GM18520 (cell line): ENCODE results near the gene AKNA.

Experiments used
- ATAC-seq: cut with Tn5 transposase; IDR thresholded peaks from one replicate; pipeline ENCODE4 v1.9.1; 2021; ENCODE audit not compliant: unreplicated experiment

Gene AKNA, protein sequence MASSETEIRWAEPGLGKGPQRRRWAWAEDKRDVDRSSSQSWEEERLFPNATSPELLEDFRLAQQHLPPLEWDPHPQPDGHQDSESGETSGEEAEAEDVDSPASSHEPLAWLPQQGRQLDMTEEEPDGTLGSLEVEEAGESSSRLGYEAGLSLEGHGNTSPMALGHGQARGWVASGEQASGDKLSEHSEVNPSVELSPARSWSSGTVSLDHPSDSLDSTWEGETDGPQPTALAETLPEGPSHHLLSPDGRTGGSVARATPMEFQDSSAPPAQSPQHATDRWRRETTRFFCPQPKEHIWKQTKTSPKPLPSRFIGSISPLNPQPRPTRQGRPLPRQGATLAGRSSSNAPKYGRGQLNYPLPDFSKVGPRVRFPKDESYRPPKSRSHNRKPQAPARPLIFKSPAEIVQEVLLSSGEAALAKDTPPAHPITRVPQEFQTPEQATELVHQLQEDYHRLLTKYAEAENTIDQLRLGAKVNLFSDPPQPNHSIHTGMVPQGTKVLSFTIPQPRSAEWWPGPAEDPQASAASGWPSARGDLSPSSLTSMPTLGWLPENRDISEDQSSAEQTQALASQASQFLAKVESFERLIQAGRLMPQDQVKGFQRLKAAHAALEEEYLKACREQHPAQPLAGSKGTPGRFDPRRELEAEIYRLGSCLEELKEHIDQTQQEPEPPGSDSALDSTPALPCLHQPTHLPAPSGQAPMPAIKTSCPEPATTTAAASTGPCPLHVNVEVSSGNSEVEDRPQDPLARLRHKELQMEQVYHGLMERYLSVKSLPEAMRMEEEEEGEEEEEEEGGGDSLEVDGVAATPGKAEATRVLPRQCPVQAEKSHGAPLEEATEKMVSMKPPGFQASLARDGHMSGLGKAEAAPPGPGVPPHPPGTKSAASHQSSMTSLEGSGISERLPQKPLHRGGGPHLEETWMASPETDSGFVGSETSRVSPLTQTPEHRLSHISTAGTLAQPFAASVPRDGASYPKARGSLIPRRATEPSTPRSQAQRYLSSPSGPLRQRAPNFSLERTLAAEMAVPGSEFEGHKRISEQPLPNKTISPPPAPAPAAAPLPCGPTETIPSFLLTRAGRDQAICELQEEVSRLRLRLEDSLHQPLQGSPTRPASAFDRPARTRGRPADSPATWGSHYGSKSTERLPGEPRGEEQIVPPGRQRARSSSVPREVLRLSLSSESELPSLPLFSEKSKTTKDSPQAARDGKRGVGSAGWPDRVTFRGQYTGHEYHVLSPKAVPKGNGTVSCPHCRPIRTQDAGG (N-terminal part only)

DNA sequence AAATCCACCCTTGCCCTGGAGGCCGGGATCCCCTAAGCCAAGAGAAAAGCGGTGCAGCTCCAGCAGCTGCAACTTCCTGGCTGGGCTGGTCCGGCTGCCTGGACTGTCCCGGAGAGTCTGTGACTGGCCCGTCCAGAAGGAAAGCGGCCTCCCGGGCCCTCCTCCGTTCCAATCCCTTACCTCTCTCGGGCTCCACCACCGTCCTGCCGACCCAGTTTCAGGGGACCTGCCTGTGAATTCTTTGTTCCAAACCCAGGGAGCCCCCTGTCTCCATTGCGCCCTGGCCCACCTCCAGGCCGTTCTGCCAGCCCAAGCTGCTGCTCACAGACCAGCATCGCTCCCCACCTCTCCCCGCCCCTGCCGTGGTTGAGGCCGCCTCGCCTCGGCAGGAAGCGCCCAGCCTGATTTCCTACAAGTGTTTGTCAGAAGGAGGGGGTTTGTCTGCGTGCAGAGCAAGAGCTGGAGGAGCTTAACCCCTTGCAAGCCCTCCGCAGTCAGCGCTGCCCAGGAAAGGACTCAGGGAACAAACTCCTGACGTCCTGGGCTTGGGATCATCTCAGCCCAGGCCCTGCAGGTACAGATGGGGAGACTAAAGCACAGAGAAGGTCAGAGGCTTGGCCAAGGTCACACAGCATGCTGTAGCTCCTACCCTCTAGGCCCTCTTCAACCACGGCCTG, at the start of gene AKNA:
Gene AKNA (minus strand): TSS at position 303 of the 677 bp plus-strand sequence. CDS start 6,649 bp downstream, outside the sequence.
- ATAC-seq = no peak

DNA sequence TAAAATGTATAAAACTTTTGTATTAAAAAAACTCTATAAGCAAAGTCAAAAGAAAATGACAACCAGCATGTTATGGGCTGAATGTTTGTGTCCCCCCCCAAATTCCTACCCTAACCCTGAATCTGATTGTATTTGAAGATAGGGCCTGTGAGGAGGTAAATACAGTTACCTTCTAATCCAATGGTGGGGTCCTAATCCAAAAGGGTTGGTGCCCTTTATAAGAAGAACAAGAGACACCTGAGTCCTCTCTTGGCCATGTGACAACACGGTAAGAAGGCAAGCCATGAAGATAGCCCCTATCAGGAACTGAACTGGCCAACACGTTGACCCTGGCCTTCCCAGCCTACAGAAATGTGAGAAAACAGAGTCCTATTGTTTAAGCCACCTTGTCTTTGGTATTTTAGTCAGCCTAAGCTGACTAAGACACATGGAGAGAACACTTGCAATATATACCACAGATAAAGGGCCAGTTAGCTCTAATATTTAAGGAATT, 49.7 kb upstream of the AKNA start:
- no peak for ATAC-seq

DNA sequence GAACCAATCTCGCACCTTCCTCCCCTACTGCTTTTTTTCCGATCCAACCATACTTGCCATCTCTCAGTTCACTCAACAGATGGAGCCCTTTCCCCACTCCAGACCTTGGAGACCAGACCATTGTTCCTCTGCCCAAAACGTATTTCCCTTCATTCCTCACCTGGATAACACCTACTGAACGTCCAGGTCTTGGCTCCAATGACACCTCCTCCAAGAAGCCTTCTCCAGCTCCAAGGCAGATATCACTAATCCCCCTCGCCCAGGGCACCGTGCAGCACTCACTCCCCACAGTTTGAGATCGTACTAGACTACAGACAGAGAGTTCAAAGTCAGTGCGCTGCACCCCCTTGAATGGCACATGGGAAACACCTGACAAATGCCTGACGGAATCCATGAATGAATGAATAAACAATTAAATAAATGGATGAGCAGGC, 47.1 kb upstream of the AKNA start:
- no peak for ATAC-seq

DNA sequence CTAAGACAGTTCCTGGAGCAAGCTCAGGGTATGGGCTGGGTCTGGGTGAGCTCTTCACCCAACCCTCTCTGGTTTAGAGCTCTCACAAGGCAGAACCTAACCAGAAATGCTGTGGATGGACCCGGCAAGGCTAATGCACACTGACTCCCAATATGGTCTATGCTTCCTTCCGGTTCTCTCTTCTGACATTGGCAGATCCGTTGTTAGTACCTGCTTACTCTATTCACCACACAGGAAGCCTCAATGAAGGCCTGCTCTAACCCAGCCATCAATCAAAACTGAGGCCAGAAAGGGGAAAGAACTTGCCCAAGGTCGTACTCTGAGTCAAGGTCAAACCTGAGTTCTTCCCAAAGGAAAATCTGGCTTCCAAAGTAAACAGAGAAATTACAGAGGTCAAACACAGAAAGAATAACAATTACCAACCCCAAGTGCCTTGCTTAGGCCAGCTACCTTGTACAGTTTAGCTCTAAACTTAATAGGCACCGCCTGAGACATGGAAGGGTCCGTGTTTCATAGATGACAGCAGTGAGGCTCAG, 46.0 kb upstream of the AKNA start:
- no peak for ATAC-seq

DNA sequence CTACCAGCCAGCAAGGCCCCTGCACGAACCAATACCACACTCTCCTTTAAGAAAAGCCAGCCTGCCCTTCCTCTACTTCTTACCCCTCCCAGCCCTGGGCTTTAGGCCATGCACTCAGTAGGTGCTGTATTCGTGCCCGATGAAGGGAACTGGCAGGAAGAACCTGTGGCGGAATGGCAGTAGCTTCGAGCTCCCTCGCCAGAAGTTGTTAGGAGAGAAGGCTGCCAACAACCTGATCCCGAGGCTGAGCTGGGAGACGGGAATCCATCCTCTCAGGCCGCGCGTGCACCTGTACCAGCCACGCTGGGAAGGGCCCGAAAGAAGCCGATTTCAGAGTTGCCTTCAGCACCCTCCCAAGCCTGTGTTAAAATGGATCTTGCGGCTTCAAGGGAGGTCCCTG, 45.3 kb upstream of the AKNA start:
- no peak for ATAC-seq

DNA sequence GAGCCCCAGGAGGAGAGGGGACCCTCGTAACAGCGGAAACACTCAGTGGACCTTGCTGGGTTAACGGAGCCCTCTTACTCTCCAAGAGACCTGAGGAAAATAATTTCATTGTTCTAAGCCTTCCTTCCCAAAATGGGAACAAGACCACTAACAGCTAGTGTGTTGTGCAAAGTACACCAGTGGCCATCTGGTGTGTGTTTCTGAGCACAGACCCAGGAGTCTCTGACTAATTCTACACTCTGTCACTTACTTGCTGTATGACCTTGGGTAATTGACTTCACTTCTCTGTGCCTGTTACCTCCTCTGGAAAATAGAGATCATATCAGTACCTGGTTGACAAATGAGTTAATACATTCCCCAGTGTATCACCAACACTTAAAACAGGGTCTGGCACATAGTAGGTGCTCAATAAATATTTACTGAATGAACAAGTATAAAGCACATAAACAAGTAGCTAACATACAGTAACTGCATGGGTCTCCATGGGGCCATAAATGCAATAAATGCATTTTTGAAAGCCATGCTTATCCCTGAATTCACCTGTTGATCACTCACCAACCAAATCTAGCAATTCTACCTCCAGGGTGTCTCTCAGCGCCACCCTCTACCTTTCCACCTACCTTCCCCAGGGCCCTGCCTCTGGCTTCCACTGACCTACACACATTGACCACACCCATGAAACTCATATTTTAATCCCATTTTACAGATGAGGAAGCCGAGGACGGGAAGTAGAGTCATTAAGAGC, 44.7 kb upstream of the AKNA start:
- no peak for ATAC-seq

DNA sequence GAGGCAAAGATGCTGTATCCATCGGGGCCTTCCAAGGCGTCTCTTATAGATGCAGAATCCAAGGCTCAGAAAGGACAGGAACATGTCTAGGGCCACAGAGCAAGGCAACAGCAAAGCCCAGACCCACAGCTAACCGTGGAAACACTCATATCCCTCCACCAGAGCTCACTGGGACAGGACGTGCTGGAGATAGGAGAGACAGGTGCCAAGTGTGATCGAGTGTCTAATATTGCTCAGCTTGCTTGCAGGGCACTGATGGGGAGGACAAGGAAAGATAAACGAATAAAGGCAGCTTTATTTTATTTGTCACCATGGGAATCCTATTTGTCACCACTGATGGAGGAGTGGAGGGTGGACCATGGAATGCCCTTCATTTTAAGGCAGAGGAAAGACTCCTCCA, 44.0 kb upstream of the AKNA start:
- no peak for ATAC-seq

DNA sequence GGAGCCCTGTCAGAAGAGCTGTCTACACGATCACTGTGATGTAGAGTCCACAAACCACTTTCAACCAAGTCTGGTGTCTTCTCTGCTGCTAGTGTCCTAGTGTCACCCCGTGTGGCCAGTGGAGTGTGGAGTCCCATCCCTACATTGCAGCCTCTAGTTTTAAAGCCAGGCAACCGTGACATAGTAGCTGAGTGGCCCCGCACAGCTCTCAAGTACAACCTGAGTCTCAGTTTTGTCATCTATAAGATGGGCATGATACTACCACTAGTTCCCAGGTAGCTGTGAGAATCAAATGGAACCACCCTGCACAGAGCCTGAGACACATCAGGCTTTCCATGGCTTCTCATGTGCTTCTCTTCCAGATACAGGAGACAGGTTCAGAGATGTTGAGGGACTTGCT, 43.2 kb upstream of the AKNA start:
- ATAC-seq = no peak

DNA sequence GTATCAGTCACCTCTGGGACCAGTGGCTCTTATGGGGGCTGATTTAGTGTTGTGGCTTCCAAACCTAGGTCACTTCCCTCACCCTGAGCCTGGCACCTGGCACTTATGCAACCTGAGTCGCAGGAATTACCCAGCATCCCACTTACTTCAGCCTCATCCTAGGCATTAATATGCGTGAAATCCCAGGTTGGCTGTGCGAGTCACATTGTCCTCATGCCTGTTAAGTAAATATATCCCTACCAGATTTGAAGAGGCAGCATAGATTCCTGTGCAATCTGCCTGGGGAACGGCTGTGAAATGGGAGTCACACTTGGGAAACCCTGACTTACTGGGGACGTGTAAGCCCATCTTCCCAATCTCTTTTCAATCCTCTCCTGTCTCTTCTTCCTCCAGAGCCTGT, 42.7 kb upstream of the AKNA start:
- ATAC-seq = no peak

DNA sequence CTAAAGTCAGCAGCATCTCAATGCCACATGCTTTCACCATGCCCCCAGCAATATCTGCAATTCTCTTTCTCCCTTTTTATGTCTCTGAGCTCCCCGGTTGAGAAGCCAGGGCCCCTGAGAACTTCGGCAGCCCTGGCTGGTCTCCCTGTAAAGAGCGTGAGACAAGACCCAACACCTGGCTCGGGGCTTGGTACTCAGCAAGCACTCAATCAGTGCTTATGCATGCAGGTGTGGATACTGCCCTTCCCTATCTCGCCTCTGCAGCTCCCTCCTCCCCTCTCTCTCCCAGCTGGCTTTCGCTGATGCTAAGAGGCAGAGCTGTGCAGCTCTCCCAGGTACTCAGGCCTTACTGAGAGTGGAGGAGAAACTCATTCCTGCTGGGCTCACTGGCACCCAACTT, 41.7 kb upstream of the AKNA start:
- no peak for ATAC-seq

DNA sequence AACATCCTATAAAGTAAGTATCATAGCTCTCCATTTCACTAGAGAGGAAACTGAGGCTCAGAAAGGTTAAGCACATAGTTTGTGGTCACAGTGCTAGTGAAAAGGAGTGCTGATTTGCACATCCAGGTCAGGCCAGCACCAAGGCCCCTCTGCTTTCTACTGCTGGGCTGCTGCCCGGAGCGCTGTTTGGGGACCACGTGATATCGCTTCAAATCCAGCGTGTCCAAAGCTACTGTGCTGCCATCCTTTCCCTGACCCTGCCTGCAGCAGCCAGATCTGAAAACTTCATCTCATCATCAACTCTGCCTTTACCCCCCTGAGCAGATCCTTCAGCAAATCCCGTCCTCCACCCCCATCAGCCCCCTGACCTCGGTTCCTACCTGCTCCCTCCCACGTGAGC, 40.7 kb upstream of the AKNA start:
- ATAC-seq = no peak

DNA sequence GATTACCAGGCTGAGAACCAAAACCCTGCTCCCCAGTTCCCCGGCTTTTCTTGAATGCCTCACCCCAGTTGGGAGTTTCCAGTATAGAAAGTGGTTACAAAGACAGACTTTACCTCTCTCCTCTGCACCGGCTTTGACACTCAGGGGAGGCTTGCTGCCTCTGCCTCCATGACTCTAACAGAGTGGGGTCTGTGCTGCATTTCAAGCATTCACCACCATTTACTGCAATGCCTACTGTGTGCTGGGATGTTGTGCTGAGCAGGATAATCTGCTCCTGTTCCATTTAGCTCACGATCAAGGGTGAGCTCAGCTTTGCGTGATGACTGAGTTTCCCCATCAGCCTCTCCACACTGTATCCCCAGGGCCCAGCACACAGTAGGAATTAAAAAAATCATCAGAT, 39.9 kb upstream of the AKNA start:
- no peak for ATAC-seq

DNA sequence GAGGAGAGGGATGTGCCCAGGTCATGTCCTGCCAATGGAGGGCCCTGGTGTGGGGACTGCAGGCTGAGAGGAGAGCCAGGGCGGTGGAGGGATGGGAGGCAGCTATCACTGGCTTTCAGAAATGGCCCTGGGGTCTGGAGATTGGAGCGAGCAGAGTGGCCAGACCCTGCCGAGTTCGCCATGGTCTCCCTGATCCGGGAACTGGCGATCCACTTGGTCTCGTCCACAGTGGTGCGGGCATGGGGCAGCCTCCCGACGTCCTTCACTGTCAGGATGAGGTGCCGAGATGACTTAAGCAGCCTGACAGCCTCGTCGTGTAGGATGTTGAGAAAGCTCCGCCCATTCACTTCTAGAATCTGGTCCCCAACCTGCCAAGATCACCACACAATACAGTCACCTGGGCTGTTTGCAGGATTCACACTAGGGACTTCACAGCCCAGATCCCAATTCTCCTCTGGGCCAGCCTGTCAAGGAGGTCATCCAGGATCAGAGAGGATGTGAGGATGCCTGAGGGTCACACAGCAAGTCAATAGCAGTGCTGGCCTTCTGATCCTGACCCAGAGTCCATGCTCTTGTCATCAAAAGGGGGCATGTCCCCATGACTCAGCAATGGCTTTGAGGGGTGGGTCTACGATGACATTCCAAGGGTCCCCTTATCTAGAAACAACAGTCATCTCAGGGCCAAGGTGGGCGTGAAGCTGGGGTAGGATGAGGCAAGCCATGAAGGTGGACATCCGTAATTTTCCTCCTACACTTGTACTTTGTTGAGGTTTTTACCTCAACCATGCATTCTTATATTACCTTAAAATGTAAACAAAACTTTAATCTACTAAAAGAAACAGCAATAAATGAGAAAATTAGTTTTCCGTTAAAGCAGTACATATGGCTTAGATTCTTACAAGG, 38.5 kb upstream of the AKNA start:
- ATAC-seq = no peak

DNA sequence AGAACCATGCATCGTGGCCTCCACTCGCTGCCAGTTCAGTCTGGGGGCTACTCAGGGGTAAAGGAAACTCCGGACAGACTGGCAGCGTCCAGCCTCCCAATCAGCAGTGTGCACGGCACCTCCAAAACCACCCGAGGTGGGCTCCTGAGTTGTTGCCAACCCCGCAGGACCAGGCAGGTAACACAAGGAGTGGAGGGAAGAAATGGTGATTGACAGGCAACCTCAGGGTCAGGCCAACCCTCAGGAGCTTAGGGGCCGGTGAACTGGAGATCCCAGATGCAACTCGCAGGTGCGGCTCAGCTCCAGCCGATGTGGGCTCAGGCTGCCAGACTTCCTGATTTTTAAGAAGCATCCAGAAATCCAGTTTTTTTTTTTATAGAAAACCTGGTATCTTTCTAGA, 37.3 kb upstream of the AKNA start:
- ATAC-seq = no peak

DNA sequence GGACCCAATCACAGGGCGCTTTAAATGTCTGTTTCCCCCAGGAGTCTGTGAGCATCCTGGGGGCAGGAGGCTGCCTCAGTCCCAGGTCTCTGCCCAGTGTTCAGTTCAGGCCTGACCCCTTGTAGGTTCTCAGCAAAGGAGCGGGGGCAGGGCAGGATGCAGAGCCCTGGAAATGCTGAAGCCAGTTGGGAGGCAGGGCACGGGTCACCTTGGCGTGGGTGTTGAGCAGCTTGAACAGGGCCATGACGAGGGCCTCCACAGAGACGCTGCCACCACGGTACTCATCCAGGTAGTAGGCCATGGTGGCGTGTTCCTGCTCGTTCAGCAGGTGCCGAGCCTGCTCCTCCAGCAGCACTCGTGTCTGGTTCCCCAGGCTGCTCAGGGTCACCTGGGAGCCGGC, 36.3 kb upstream of the AKNA start:
- ATAC-seq = no peak

DNA sequence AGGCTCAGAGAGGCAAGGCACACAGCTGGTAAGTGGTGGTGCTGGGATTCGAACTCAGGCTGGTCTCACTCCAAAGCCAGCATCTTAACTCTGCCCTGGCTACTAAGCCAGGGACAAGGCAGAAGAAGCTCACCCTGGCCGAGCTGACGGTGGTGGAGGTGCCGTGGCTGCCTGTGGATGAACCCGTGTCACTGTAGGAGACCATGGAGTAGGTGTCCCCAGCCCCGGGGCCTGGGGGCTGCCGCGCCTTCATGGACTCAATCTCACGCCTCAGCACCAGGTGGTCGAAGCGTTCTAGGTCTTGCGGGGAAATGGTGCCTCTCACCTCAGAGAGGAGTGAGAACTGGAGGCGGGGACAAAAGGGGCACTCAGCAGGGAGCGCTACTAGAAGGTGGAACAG, 35.4 kb upstream of the AKNA start:
- no peak for ATAC-seq

DNA sequence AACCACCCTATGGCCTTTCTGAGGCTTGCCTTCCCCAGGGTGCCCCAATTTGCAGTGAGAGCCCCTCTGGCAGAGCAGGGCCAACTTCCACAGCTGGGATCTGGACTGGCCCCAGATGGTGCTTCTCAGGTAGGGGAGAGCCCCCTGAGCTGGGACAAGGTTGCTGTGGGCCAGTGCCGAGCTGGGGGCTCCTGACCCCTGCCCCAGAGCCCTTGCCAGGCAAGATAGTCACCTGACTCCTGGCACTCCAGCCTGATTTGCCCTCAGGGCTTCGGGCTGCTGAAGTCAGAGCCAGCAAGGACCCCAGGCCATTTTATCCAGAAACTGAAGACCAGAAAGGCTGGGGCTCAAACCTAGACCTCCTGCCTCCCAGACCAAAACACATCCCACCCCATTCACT, 33.4 kb upstream of the AKNA start:
- no peak for ATAC-seq

DNA sequence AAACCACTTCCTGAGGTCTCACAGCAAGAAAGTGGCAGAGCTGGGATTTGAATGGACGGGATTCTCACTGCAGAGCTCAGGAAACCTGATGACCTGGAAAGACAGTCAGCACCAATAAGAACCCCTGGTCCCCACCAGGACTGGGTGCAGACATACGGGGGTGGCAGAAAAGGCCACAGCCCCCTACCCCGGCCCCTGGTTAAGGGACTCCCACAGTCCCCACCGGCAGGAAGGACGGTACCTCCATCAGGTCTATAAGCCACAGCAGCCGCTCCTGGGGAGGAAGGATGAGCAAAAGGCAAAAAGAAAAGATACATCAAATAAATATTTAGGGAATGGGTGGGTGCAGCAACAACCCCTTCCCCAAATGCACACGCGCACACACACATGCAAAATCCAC, 32.0 kb upstream of the AKNA start:
- ATAC-seq = no peak

DNA sequence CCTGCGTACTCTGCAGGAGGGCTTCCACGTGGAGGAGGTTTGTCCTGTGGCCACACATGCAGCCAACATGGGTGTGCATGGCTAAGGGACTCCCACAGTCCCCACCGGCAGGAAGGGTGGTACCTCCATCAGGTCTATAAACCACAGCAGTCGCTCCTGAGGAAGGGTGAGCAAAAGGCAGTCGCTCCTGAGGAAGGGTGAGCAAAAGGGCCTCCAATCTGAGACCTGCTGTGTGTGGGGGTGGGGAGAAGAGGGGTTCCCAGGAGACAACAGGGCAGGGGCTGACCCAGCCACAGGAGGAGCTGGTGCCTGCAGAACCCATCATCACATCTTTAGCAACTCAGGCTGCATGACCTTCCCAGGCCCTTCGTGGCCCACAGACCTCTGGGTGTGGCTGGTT, 30.3 kb upstream of the AKNA start:
- ATAC-seq = no peak
